HTERT RPE-1 (cell line): ENCODE measurements around the gene TC2N.
"Not testable (repeated sequence)": the region's sequence is repeated elsewhere in the genome, so short reads cannot be mapped to it uniquely, and the experiment has no call there.

Source experiments
- in situ Hi-C: fragments of 300-500 bp; cut with MboI; formaldehyde crosslinking; loops from 4 replicates; pipeline ENCODE4 v1.14.3; 2020; ENCODE audit warnings: low sequenced_read_pairs

Gene TC2N

GRCh38 chr14:91870001-91870400 lies 2.7 kb upstream of the TC2N start:
- in situ Hi-C loops, result no loop called here

DNA sequence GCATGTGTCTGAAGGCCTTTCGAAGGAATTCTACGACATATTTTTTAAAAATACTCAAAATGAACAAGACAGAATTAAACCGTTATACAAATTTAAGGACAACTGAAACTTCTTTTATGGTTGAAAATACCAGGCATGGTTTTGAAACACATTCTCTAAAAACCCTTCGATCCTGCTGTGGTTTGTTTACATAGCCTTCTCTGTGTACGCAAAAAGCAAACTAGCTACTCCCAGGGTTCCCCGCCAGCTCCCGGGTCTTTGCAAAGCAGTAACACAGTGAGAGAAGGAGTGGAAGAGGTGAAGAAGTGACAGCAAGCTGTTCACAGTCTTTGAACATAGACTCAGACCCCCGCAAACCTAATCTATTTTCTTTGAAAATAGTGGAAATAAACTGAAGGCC lies 2.2 kb upstream of the TC2N start:
- in situ Hi-C loops, result no loop called here

DNA sequence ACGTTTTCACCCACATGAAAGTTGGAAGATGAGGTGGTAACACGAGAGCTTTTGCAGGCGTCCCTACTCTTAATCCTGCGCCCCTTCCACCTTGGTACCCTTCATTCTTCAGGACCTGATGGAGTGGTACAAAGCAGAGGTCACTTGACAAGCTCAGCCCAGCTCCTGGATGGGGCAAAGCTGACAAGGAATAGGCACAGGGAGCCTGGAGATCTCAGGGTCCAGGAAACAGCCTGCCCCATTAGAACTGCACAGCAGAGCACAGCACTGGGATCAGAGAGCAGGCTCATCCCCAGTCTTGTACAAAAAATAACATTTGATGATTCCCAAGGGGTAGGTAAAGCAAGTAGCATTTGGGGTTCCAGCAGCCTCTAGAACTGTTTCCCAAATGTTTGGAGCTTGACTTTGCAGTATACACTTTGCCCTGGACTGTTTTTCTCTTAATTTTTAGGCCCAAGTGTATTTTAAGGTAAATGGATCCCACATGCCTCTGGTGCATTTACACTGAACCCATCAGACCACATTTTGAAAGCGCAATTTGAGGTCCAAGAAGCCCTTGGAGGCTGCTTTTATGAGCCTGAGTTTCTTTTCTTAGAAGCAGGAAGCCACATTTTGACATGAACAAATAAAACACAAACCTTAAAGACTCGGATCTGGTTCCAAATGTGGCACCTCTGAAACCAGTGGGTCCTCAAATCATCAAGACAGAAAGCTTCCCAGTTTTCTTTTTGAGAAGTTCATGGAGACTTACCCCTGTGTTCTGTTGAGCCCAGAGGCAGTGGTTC lies 633 bp downstream of the TC2N start:
- in situ Hi-C loops, result no loop called here

DNA sequence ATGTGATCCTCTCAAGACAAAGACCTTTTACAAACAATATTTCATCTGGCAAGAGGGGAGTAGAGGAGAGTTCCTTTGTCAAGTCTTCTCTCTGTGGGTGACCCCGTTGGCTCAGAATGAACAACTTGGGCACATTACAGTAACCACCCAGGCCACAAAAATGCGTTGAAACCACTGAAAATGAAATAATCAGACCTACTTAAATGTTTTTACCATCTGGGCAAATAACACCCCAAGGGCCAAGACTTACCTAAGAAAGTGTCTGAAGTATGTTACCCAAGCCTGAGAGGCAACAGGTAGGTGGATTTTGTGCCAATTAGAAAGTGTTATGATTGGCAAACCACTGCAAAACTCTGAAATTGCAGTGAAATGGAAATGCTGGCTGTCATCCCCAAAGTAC lies 1.3 kb downstream of the TC2N start:
- in situ Hi-C loops, result no loop called here

GRCh38 chr14:91862417-91862816 lies 4.9 kb downstream of the TC2N start:
- in situ Hi-C loops, result no loop called here

DNA sequence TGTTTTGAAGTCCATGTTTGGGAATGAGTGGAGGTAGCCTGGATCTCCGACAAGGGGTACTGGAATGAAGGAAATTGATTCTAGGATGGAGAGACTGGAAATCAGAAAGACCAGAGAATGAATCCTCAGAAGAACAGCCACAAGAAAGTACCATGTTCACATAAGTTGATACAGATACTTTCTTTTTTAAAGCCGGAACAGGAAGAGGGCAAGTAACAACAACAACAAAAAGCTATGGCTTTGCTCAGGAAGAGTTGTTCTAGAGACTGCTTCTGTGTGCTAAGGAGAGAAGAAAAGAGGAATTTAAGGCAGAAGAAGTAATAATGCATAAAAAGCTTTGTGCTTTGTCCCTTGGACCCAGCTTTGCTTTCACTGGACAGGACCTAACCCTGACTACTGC lies 6.2 kb downstream of the TC2N start:
- in situ Hi-C loops, result no loop called here

DNA sequence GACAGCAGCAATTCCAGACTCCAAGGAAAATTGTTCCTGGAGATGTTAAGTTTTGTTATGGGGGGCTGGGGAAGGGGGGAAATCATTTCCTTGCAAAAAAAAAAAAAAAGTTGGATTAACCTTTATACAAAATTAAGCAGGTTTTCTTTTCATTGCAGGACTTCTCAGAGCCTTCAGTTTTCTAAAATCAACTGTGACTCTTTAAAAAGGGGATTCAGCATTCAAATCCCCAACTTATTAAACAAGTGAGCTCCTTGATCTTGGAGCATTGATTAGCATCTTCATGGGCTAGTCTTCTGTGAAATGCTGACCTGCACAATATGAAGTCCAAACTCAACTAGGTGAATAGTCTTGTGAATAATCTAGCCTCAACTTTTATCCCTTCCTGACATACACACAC lies 7.1 kb downstream of the TC2N start:
- in situ Hi-C loops, result no loop called here

GRCh38 chr14:91858536-91859275 lies 8.6 kb downstream of the TC2N start:
- in situ Hi-C loops, result no loop called here

- in situ Hi-C loops, result no loop called here
These were observed 9.7 kb downstream of the TC2N start for GRCh38 chr14:91857614-91858013.

DNA sequence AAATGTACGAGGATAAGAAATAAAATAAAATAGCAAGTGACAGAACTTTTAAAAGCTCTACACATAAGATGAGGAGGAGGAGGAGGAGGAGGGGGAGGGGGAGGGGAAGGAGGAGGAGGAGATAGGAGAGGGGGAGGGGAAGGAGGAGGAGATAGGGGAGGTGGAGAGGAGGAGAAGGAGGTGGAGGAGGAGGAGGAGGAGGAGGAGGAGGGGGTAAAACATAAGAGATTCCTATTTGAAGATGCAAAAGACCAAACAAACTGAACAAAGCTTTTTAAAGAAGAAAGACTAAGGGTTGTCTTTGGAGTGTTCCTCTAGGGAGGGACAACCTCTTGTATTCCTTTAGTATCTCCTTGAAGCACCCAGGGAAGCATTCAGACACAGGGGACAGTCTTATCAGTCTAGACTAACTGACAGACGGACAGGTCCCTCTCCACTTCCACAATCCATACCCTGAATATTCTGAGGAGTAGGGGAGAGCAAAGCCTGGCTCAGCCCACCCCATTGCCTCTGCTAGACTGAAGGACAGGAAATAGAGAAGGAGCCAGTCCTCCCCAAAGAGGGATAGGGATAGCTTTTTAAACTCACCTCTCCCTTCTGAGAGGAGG lies 12.9 kb downstream of the TC2N start:
- in situ Hi-C loops, result no loop called here

GRCh38 chr14:91851563-91851962 lies 15.8 kb downstream of the TC2N start:
- in situ Hi-C loops, result no loop called here

GRCh38 chr14:91848504-91849001 lies 18.8 kb downstream of the TC2N start:
- in situ Hi-C loops, result no loop called here

DNA sequence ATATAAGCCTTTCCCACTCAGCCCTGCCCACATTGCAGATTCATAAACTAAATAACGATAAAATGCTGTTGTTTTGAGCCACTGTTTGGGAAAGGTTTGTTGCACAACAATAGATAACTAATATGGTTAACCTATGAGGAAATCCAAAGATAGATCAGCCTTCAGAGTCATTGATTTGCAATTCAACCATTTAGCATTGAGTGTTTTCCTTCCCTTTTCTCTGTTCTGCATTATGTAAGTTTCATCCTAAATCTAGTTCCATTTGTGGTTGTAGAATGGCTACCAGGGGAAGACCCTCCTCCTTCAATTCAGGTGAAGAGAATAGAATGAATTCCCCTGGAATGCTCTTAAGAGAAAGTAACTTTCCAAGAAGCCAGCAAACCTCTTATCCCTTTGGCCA lies 19.6 kb downstream of the TC2N start:
- in situ Hi-C loops, result no loop called here

- in situ Hi-C loops, result no loop called here
These were observed 21.7 kb downstream of the TC2N start for GRCh38 chr14:91845652-91846051.

- in situ Hi-C loops, result not testable (repeated sequence)
These were observed 22.3 kb downstream of the TC2N start for GRCh38 chr14:91845056-91845455.

DNA sequence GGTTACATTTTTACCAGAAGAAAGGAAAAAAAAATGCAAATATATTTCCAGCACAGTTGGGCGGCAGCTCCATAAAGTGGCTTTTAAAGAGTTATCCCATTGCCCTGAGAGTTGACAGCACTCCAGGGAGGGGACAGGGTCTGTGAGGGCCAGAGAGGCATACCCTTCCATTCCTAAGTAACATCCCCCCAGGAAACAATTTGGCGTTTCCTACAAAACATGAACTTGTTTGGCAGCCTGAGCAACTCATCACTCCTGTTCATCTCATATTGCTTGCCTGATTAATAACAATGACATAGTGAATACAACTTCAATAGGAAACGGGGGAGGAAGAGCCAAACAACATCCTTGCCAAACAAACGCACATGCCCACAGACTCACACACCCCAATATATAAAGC lies 23.3 kb downstream of the TC2N start:
- in situ Hi-C loops, result no loop called here

GRCh38 chr14:91843437-91843836 lies 23.9 kb downstream of the TC2N start:
- in situ Hi-C loops, result no loop called here

- in situ Hi-C loops, result no loop called here
These were observed 26.3 kb downstream of the TC2N start for GRCh38 chr14:91841065-91841464.

DNA sequence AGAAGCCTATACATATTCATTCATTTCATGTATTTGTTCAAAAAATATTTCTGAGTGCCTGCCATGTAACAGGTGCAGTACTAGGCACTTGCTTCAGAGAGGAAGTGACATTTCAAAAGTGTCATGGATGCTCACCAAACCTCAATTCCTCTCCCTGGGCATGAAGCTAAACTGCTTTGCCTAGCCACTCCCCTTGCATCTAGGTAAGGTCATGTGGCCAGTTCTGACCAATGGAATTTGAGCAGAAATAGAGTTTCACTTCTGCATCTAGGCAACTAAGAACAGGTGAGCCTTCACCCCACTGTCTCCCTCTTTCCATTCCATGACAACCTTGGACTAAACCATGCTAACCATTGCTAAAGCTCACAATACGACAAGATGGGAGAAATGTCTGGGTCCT lies 27.6 kb downstream of the TC2N start:
- in situ Hi-C loops, result no loop called here

- in situ Hi-C loops, result no loop called here
These were observed 30.3 kb downstream of the TC2N start for GRCh38 chr14:91837076-91837475.

DNA sequence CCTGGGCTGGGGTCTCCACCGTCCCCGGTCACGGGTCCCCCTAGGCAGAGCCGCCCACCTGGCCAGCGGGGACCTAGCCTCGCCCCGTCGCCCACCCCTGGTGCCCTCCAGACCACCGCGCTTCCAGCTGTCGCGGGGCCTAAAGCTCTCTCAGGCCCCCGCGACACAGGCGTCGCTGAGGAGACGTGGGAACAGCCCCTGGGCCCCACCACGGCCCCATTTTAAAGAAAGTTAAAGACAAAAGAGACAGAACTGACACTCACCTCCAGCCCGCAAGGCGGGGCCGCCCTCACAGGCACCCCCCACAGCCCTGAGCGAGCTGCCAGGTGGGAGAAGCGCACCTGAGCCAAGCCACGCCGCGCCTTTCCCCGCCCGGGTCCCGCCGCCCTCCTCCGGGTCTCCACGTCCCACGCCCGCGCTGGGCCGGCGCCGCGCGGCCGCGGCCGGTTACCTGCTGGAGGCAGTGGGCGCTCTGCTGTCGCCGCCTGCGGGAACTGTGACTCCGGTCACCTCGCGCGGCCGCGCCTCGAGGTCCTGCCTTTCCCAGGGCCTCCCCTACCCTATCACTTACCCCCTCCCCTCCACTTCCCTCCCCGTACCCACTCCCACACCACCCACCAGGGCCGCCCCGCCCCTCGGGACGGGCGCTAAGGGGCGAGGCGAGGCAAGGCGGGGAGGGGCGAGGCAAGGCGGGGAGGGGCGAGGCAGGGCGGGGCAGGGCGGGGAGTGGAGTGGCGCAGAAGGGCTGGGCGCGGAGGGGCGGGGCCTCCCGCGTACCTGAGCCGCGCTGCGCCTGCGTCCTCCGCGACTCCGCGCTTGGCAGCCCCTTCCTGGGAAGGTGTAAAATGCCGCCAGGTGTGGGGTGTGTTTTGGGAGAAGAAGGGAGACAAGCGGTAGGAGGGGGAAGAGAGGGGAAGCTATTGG lies 31.2 kb downstream of the TC2N start:
- in situ Hi-C loops, result no loop called here
